Measurements from ENCODE around the gene HOXB5. TPM values are rescaled to one million over a fixed set of nuclear protein-coding genes. Genes with fewer than 3 reads are reported as not detected.

Gene HOXB5
- total and polyA plus RNA-seq, 2 of the 4 experiments (the other 2 are of a cell fraction): 0.54 to 18.0 TPM

- H4K20me1 ChIP-seq (ENCODE audit: insufficient read depth, low read length): peaks cover 5% of the 10 kb centered on the region
- H2BK15ac ChIP-seq (ENCODE audit: low read depth, low read length): peak overlapping the region; percentile 47; the same call in 2 of the 3 replicates
- H3K23ac ChIP-seq (ENCODE audit: low read depth, low read length): peak overlapping the region; percentile 99
- H3K56ac ChIP-seq (ENCODE audit: extremely low read depth, insufficient read depth, low read length): peak overlapping the region; percentile 91
- no peaks in the 10 kb centered on the region for H3K27me3 ChIP-seq (ENCODE audit: control insufficient read depth, insufficient read depth, low read length)
- H3K4ac ChIP-seq (ENCODE audit: low read depth, low read length): peak overlapping the region; percentile 99
- no peaks in the 10 kb centered on the region for H3K9me1 ChIP-seq (ENCODE audit: insufficient read depth, low read length)
- TF ChIP-seq MAZ (IDR thresholded peaks at IDR 0.05; ENCODE audit: borderline replicate concordance, low read depth, low read length): no peak
- TF ChIP-seq MXI1 (IDR thresholded peaks at IDR 0.05; ENCODE audit: borderline replicate concordance, low read depth, low read length): 0 out of 2 replicates have a peak, but pooled peaks have one; percentile 13
- peak; percentile 80 for TF ChIP-seq CEBPB (IDR thresholded peaks at IDR 0.05; ENCODE audit: low read depth, low read length)
- no peak for TF ChIP-seq SMC3 (IDR thresholded peaks at IDR 0.05; ENCODE audit: low read depth, low read length)
- 0 out of 2 replicates have a peak, but pooled peaks have one; percentile 15 for TF ChIP-seq POLR2A (IDR thresholded peaks at IDR 0.05; ENCODE audit: low read depth, low read length)
- TF ChIP-seq RCOR1 (IDR thresholded peaks at IDR 0.05; ENCODE audit: insufficient replicate concordance, low read length): no peak
- dilution Hi-C loops (cut with HindIII; ENCODE audit: low sequenced_read_pairs, unreplicated experiment): no loop called here
- WGBS, 2 experiments (ENCODE audit: extremely low coverage in 2 of 2, insufficient read length in 1 of 2): 0% methylated on average over 8 of the region's 43 CpGs; no CpG with 5 or more reads in 1 of the 2 experiments
- H2AFZ ChIP-seq (replicated peaks; ENCODE audit: low read length, poor library complexity): no peak overlapping the region
- H4K91ac ChIP-seq (ENCODE audit: insufficient read depth, low read depth, low read length): peak overlapping the region; percentile 98
- no peaks in the 10 kb centered on the region for H3K9me3 ChIP-seq (ENCODE audit: control insufficient read depth, insufficient read depth, low read length)
- H3K36me3 ChIP-seq (ENCODE audit: control insufficient read depth, insufficient read depth, low read length): peaks cover 41% of the 10 kb centered on the region
- peak overlapping the region; percentile 90 for H2AK9ac ChIP-seq (replicated peaks; ENCODE audit: low read depth, low read length, poor library complexity)
- ChIA-PET POLR2A (ENCODE audit: unreplicated experiment) (interaction anchor here (1.0 to 1.3 kb wide), 3 partner anchors 11 to 30 kb away, joined by 3 to 5 read pairs (median 4); no protein-coding TSS in a partner anchor), CTCF (interaction anchor here (0.6 kb wide), 1 partner anchor 1456 kb away, joined by 3 read pairs; no protein-coding TSS in a partner anchor)
- peak; percentile 9 for ATAC-seq (ENCODE audit: low read depth)
- H3K18ac ChIP-seq (ENCODE audit: low read depth, low read length): peak overlapping the region; percentile 58
- intact Hi-C loops (cut with micrococcal nuclease): no loop called here
- H3K4me1 ChIP-seq (ENCODE audit: control insufficient read depth, insufficient read depth, low read length): peaks cover 16% of the 10 kb centered on the region
- peak overlapping the region; percentile 96 for H3K4me2 ChIP-seq (ENCODE audit: low read depth, low read length)
- H2BK120ac ChIP-seq (ENCODE audit: low read depth, low read length): peak overlapping the region; percentile 93
- peak overlapping the region; percentile 97 for H3K9ac ChIP-seq (ENCODE audit: low read depth, low read length)
- peak overlapping the region; percentile 69 for H3K4me3 ChIP-seq (ENCODE audit: insufficient read depth, low read depth, low read length)
- no TSS peak for BruUV-seq (replicated peaks)
- H2AK5ac ChIP-seq (ENCODE audit: low read depth, low read length): peak overlapping the region; percentile 77
- peak overlapping the region; percentile 93 to 96 for H4K8ac ChIP-seq (ENCODE audit: low read depth in 2 of 2, low read length in 2 of 2)
- H4K5ac ChIP-seq (ENCODE audit: low read depth, low read length): peak overlapping the region; percentile 68
- in situ Hi-C loops (cut with MboI; ENCODE audit: low sequenced_read_pairs): no loop called here
- peak overlapping the region; percentile 99 for H2BK5ac ChIP-seq (ENCODE audit: low read depth, low read length, poor library complexity, severe bottlenecking)
- peak overlapping the region; percentile 99 for H3K27ac ChIP-seq (ENCODE audit: insufficient read depth, low read length)
- H2BK20ac ChIP-seq (ENCODE audit: low read depth, low read length): peak overlapping the region; percentile 38; the same call in 1 of the 2 replicates
- DNase-seq: peak; percentile 83
- no peaks in the 10 kb centered on the region for H3K79me1 ChIP-seq (ENCODE audit: low read depth in 1 of 2, low read length in 2 of 2)
- peak overlapping the region; percentile 100 for H3K14ac ChIP-seq (replicated peaks; ENCODE audit: low read depth, low read length)
Measured at GRCh38 chr17:48576479-48577309, 16.9 kb downstream of the HOXB5 start.
